ENCODE data around the gene SPTB.

GRCh38 chr14:64906022-64906421 lies 26.3 kb upstream of the SPTB start:
- TF ChIP-seq ZBTB17 (tag by site-specific recombination; IDR thresholded peaks at IDR 0.05) (no peak), CTCF (tag by site-specific recombination; IDR thresholded peaks at IDR 0.05) (no peak), BCL11A (tag by site-specific recombination; IDR thresholded peaks at IDR 0.05; ENCODE audit: low read depth) (no peak), ZNF350 (tag by site-specific recombination; IDR thresholded peaks at IDR 0.05) (no peak), ZNF121 (tag by site-specific recombination; IDR thresholded peaks at IDR 0.05) (no peak)

Measured in HEK293 (cell line).